Measurements from ENCODE around the gene AKR1D1.
"Not testable (repeated sequence)": the region's sequence is repeated elsewhere in the genome, so short reads cannot be mapped to it uniquely, and the experiment has no call there.

AKR1D1 gene

DNA sequence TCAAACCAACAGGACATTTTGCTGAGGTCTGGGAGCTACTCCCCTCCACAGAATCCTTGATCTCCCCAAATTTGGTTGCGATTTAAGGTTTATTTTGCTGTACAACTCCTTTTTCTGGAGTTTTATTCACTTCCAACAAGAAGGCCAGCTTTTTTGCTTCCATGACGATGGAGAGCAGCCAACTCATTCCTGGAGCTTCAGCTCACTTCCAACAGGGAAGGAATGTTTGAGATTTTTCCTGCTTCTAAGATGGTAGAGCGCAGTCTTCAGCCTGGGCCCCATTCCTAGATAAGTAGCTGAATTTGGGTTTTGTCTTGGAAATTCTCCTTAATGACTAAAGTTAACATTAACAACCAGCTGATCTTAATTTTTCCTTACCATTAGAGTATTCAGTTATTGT, 43.5 kb upstream of the AKR1D1 start:
- DNase-seq (ENCODE audit: extremely low read depth, low read depth) = no peak
- TF ChIP-seq, protein P1, sequence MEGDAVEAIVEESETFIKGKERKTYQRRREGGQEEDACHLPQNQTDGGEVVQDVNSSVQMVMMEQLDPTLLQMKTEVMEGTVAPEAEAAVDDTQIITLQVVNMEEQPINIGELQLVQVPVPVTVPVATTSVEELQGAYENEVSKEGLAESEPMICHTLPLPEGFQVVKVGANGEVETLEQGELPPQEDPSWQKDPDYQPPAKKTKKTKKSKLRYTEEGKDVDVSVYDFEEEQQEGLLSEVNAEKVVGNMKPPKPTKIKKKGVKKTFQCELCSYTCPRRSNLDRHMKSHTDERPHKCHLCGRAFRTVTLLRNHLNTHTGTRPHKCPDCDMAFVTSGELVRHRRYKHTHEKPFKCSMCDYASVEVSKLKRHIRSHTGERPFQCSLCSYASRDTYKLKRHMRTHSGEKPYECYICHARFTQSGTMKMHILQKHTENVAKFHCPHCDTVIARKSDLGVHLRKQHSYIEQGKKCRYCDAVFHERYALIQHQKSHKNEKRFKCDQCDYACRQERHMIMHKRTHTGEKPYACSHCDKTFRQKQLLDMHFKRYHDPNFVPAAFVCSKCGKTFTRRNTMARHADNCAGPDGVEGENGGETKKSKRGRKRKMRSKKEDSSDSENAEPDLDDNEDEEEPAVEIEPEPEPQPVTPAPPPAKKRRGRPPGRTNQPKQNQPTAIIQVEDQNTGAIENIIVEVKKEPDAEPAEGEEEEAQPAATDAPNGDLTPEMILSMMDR (IDR thresholded peaks at IDR 0.05; ENCODE audit: low read depth, low read length) = no peak

DNA sequence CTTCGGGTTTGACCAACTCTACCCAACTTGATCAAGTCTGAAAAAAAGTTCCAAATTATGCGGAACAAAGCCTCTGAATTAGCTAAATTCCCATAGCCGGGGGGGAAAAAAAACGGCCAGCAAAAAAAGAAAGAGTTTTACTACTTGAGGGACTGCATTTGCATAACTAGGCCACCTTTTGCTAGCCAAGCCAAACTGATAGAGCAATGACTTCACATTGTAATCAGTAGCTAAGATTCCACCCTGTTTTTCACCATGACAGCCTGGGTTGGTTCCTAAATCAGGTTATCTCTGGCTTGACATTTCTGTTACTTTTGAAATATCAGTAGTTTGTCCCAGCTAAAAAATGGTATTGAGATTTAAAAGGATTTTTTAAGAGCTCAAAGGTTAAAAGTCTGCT, 43.0 kb upstream of the AKR1D1 start:
- TF ChIP-seq, protein P1 (IDR thresholded peaks at IDR 0.05; ENCODE audit: low read depth, low read length) = no peak
- DNase-seq (ENCODE audit: extremely low read depth, low read depth) = no peak

DNA sequence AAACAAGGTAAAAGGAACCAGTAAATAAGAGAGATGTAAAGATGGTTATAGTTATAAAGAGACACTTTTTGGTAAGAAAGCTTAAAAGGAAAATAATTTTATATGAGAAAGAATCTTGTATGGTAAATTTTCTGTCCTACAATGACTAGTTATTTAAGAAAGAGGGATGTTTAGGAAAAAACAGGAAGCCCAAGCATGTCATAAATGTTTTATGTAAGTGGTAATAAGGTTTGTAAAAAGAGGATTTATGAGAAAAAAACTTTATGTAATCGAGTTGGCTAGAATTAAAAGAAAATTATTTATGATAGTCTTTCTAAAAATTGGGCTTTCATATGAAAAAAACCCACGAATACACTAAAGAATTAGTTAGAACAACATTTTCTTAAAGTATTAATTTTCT, 40.1 kb upstream of the AKR1D1 start:
- DNase-seq (ENCODE audit: extremely low read depth, low read depth) = no peak

DNA sequence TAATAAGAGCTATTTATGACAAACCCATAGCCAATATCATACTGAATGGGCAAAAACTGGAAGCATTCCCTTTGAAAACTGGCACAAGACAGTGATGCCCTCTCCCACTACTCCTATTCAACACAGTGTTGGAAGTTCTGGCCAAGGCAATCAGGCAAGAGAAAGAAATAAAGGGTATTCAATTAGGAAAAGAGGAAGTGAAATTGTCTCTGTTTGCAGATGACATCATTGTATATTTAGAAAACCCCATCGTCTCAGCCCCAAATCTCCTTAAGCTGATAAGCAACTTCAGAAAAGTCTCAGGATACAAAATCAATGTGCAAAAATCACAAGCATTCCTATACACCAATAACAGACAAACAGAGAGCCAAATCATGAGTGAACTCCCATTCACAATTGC, 36.2 kb upstream of the AKR1D1 start:
- DNase-seq (ENCODE audit: extremely low read depth, low read depth) = not testable (repeated sequence)

More for the DNA sequence above, 40.1 kb upstream of the AKR1D1 start:
- TF ChIP-seq, protein P1 (IDR thresholded peaks at IDR 0.05; ENCODE audit: low read depth, low read length) = no peak

DNA sequence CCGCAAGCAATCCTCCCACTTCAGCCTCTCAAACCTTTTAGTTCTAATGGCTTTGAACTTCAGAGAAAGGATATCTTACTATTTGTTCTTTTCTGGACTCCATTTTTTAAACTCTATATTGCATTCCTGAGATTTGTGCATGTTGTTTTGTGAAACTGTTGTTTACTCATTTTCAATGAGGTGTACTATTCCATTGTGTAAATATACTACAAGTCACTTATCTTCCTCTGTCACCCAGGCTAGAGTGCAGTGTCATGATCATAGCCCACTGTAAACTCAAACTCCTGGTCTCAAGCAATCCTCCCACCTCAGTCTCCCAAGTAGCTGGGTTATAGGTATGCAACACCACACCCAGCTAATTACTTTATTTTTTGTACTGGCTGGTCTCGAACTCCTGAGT, 31.4 kb upstream of the AKR1D1 start:
- TF ChIP-seq, protein P1 (IDR thresholded peaks at IDR 0.05; ENCODE audit: low read depth, low read length) = no peak

DNA sequence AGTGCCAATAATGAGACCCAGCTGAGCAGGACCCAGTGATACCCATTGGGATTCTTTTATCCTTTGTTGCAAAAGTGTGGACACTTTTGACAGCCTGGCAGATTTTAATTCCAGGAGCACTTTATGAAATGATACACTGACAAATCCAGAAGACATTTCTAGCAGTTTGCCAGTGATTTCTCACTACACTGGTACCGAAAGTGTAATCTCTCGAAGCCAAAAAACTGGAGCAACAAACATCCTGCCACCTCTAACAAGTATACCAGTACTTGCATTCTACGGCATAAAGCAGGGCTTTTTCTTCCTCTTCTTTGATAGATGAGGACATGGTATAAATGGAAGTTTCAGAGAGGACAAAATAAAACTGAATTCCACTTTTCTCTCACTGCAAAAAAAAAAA, 28.4 kb upstream of the AKR1D1 start:
- no peak for DNase-seq (ENCODE audit: extremely low read depth, low read depth)
- TF ChIP-seq, protein P1 (IDR thresholded peaks at IDR 0.05; ENCODE audit: low read depth, low read length) = no peak

More for the DNA sequence above, 31.4 kb upstream of the AKR1D1 start:
- no peak for DNase-seq (ENCODE audit: extremely low read depth, low read depth)

DNA sequence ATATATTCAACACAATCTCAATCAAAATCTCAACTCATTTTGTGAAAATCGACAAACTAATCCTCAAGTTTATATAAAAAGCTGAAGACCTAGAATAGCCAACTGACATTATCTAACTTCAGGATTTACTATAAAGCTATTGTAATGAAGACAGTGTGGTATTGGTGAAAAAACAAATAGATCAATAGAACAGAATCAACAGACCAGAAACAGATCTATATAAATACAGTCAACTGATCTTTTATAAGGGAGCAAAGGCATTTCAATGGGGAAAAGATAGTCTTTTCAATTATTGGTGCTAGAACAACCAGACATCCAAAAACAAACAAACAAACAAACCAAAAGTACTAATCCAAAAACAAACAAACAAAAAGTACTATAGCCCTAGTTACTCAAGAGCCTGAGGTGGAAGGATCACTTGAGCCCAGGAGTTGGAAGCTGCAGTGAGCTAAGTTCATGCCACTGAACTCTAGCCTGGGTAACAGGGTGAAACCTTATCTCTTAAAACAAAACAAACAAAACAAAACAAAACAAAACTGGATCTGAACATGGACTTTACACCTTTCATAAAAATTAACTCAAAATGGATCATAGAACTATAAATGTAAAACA, 26.6 kb upstream of the AKR1D1 start:
- TF ChIP-seq, protein P1 (IDR thresholded peaks at IDR 0.05; ENCODE audit: low read depth, low read length) = no peak
- no peak for DNase-seq (ENCODE audit: extremely low read depth, low read depth)

DNA sequence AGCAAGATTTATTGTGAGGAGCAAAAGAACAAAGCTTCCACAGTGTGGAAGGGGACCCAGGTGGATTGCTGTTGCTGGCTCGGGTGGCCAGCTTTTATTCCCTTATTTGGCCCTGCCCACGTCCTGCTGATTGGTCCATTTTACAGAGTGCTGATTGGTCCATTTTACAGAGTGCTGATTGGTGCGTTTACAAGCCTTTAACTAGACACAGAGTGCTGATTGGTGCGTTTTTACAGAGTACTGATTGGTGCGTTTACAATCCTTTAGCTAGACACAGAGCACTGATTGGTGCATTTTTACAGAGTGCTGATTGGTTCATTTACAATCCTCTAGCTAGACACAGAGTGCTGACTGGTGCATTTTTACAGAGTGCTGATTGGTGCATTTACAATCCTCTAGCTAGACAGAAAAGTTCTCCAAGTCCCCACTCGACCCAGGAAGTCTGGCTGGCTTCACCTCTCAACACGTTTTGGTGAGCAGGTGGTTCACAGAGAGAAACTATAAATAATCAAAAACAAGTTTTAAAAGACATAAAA, 24.5 kb upstream of the AKR1D1 start:
- DNase-seq (ENCODE audit: extremely low read depth, low read depth) = not testable (repeated sequence)

Data from AG09319 (cell line).